ENCODE results near the gene GALNT13.

Gene GALNT13

GRCh38 chr2:154490530-154490929 is 618.8 kb downstream of the GALNT13 start:
- H3K4me1 ChIP-seq, result no peaks in the 10 kb centered on the region
- H2AFZ ChIP-seq, result no peak overlapping the region
- no peak overlapping the region for H3K9ac ChIP-seq
- no peak for TF ChIP-seq CTCF (IDR thresholded peaks at IDR 0.05)
- H3K9me3 ChIP-seq (ENCODE audit: control insufficient read depth, low read length), result no peaks in the 10 kb centered on the region
- no peak overlapping the region for H3K27ac ChIP-seq
- H3K4me3 ChIP-seq (ENCODE audit: low read depth, low read length), result no peak overlapping the region
- H3K4me2 ChIP-seq (ENCODE audit: low read length), result no peak overlapping the region
- H3K36me3 ChIP-seq (ENCODE audit: control insufficient read depth, insufficient read depth, low read length), result no peaks in the 10 kb centered on the region
- no peaks in the 10 kb centered on the region for H3K27me3 ChIP-seq (ENCODE audit: control insufficient read depth, insufficient read depth, low read length)
- no peaks in the 10 kb centered on the region for H3K79me2 ChIP-seq

- no peak overlapping the region for H2AFZ ChIP-seq
Measured at GRCh38 chr2:154495455-154495868, 623.7 kb downstream of the GALNT13 start.

GRCh38 chr2:154497019-154497418 is 625.3 kb downstream of the GALNT13 start:
- H3K27ac ChIP-seq, result no peak overlapping the region
- TF ChIP-seq CTCF (IDR thresholded peaks at IDR 0.05), result no peak
- no peaks in the 10 kb centered on the region for H3K4me1 ChIP-seq
- no peaks in the 10 kb centered on the region for H3K79me2 ChIP-seq
- H3K27me3 ChIP-seq (ENCODE audit: control insufficient read depth, insufficient read depth, low read length), result no peaks in the 10 kb centered on the region
- no peak overlapping the region for H3K4me2 ChIP-seq (ENCODE audit: low read length)
- H3K9ac ChIP-seq, result no peak overlapping the region
- peaks cover 3% of the 10 kb centered on the region for H3K36me3 ChIP-seq (ENCODE audit: control insufficient read depth, insufficient read depth, low read length)
- no peaks in the 10 kb centered on the region for H3K9me3 ChIP-seq (ENCODE audit: control insufficient read depth, low read length)
- H2AFZ ChIP-seq, result no peak overlapping the region
- no peak overlapping the region for H3K4me3 ChIP-seq (ENCODE audit: low read depth, low read length)

More at GRCh38 chr2:154495455-154495868, 623.7 kb downstream of the GALNT13 start:
- H3K79me2 ChIP-seq, result no peaks in the 10 kb centered on the region
- no peak overlapping the region for H3K4me2 ChIP-seq (ENCODE audit: low read length)
- H3K27ac ChIP-seq, result no peak overlapping the region
- TF ChIP-seq CTCF (IDR thresholded peaks at IDR 0.05), result no peak
- no peak overlapping the region for H3K4me3 ChIP-seq (ENCODE audit: low read depth, low read length)
- H3K36me3 ChIP-seq (ENCODE audit: control insufficient read depth, insufficient read depth, low read length), result peaks cover 3% of the 10 kb centered on the region
- no peaks in the 10 kb centered on the region for H3K9me3 ChIP-seq (ENCODE audit: control insufficient read depth, low read length)
- no peak overlapping the region for H3K9ac ChIP-seq
- H3K4me1 ChIP-seq, result no peaks in the 10 kb centered on the region
- no peaks in the 10 kb centered on the region for H3K27me3 ChIP-seq (ENCODE audit: control insufficient read depth, insufficient read depth, low read length)

Measured in parathyroid adenoma (tissue), 2 donors.